Coronary artery (tissue), 2 donors: ENCODE measurements around the gene ADH1A.

Source experiments
- DNase-seq: peaks from one replicate; pipeline ENCODE4 v3.0.0-alpha.2; 2017; ENCODE audit warnings: low spot score
- H3K27ac ChIP-seq, 2 donors: fragments of 200-600 bp; sonication (generic); one replicate each; pipeline ENCODE4 v1.5.1; 2016 to 2019
- H3K4me3 ChIP-seq: fragments of 200-600 bp; sonication (generic); 2 replicates; pipeline ENCODE4 v1.5.1; 2016; ENCODE audit warnings: mild to moderate bottlenecking, moderate library complexity
- TF ChIP-seq, protein P1 (sequence below): fragments of 200-600 bp; sonication (generic); IDR thresholded peaks from one replicate; pipeline ENCODE4 v1.5.1; 2019; ENCODE audit warnings: antibody characterized with exemption

Gene ADH1A

DNA sequence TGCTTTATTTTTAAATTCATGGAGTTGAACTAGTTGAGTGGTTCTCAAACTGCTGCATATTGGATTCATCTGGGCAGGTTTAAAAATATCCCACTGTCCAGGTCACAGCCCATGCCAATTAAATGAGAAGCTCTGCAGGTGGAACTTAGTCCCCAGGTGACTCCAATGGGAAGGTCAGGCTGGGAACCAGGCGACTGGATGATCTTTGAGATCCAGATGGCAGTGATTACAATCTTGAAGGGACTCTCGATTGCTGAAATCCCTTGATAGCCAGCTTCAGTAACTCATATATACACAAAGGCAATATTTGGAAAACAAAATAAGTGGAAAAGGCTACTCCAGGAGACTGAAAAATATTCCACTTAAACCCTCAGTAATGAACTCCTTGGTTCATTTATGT lies 8.1 kb downstream of the ADH1A start:
- TF ChIP-seq, protein P1, sequence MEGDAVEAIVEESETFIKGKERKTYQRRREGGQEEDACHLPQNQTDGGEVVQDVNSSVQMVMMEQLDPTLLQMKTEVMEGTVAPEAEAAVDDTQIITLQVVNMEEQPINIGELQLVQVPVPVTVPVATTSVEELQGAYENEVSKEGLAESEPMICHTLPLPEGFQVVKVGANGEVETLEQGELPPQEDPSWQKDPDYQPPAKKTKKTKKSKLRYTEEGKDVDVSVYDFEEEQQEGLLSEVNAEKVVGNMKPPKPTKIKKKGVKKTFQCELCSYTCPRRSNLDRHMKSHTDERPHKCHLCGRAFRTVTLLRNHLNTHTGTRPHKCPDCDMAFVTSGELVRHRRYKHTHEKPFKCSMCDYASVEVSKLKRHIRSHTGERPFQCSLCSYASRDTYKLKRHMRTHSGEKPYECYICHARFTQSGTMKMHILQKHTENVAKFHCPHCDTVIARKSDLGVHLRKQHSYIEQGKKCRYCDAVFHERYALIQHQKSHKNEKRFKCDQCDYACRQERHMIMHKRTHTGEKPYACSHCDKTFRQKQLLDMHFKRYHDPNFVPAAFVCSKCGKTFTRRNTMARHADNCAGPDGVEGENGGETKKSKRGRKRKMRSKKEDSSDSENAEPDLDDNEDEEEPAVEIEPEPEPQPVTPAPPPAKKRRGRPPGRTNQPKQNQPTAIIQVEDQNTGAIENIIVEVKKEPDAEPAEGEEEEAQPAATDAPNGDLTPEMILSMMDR: no peak
- no peak for DNase-seq
- H3K4me3 ChIP-seq: no peak overlapping the region
- H3K27ac ChIP-seq: no peak overlapping the region

- TF ChIP-seq, protein P1: no peak
- H3K4me3 ChIP-seq: no peak overlapping the region
- no peak overlapping the region for H3K27ac ChIP-seq
- DNase-seq: no peak
These were observed 9.5 kb downstream of the ADH1A start for GRCh38 chr4:99281261-99281660.

DNA sequence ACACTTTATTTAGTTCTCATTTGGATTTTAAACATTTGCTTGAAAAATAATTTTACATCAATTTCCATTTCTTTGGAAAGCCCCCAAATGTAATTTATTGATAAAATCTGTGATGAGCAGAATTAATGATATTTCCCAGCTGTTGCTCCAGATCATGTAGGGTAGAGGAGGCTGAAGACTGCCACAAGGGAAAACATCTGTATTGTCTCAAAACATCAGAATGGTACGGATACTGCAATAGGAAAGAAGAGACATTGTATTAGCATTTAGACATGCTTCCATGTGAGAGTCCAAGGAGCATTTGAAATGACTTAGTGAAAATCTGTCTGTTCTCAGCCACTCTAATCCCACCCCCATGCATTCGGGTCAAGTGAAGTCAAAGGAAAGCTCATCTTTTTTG lies 14.4 kb downstream of the ADH1A start:
- no peak for DNase-seq
- no peak overlapping the region for H3K27ac ChIP-seq
- TF ChIP-seq, protein P1: no peak
- no peak overlapping the region for H3K4me3 ChIP-seq

DNA sequence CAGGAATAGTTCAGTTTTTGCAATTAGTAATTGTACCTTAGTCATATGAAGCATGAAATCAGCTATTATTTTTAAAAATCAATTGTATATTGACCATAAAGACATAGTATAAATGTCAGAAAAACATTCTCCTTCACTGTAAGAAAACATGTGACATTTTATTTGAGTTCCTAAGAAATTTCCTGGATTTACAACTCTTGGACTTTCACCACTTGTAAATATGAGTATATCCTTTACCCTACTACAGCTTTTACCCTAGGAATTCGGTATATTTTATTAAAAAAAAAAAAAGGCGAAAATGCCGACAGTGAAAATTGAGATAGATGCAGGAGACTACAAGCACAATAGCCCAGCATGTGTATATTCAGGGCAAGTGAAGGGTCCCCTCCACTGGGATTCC lies 14.9 kb downstream of the ADH1A start:
- TF ChIP-seq, protein P1: no peak
- Histone ChIP-seq H3K4me3 (no peak overlapping the region), H3K27ac (no peak overlapping the region)
- DNase-seq: no peak

GRCh38 chr4:99275050-99275449 lies 15.7 kb downstream of the ADH1A start:
- no peak overlapping the region for H3K27ac ChIP-seq
- no peak for DNase-seq
- no peak overlapping the region for H3K4me3 ChIP-seq
- TF ChIP-seq, protein P1: no peak

DNA sequence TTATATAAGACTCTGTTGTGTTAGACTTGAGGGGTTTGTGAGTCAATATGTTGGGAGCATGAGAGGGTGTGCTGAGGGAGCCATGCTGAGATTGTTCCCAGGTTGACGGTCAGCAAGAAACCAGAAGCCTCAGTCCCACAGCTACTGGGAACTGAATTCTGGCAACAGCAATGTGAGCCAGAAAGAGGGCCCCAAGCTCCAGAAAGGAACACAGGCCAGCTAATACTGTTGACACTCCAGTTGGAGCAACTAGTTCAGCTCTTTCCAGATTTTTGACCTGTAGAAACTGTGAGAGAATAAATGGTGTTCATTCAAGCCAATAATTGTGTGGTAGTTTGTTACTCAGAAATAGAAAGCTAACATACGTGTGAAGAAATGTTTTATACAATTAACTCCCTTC lies 17.1 kb downstream of the ADH1A start:
- TF ChIP-seq, protein P1: no peak

GRCh38 chr4:99264927-99265326 lies 25.9 kb downstream of the ADH1A start:
- Histone ChIP-seq H3K27ac (no peak overlapping the region), H3K4me3 (no peak overlapping the region)
- no peak for DNase-seq
- TF ChIP-seq, protein P1: no peak

More for the DNA sequence above, 17.1 kb downstream of the ADH1A start:
- DNase-seq: no peak
- Histone ChIP-seq H3K4me3 (no peak overlapping the region), H3K27ac (no peak overlapping the region)
